ENCODE results near the gene SIN3B. TPM values are rescaled to one million over a fixed set of nuclear protein-coding genes. Genes with fewer than 3 reads are reported as not detected.

The SIN3B gene
- total and polyA plus RNA-seq, 9 of the 15 experiments (the other 6 are each of a cell fraction or from before 2014, with no cell fraction given) = 0.51 to 34.2 (median 14.3) TPM

GRCh38 chr19:16829010-16829821 is at the start of gene SIN3B (continued):
- TF ChIP-seq TBL1XR1 (IDR thresholded peaks at IDR 0.05; ENCODE audit: low read length in 2 of 2) (0 out of 4 replicates have a peak, but pooled peaks of 1 of the 2 experiments have one; percentile 18), ZSCAN32 (CRISPR knock-in tag; IDR thresholded peaks at IDR 0.05) (no peak), E2F5 (CRISPR knock-in tag; IDR thresholded peaks at IDR 0.05) (no peak), CCAR2 (IDR thresholded peaks at IDR 0.05; ENCODE audit: low read depth, low read length) (no peak), RBBP5 (IDR thresholded peaks at IDR 0.05; ENCODE audit: borderline replicate concordance, insufficient read depth, low read length, poor library complexity, severe bottlenecking) (peak; percentile 56), MCM3 (IDR thresholded peaks at IDR 0.05) (no peak), NFATC3 (IDR thresholded peaks at IDR 0.05) (0 out of 2 replicates have a peak, but pooled peaks have one; percentile 32), MAFG (tag; conservative IDR thresholded peaks at IDR 0.05) (no peak), ARNT (IDR thresholded peaks at IDR 0.05) (0 out of 4 replicates have a peak, but pooled peaks of 1 of the 2 experiments have one; percentile 26), RBM25 (IDR thresholded peaks at IDR 0.05; ENCODE audit: low read depth, low read length, severe bottlenecking) (no peak), REST (IDR thresholded peaks at IDR 0.05; ENCODE audit: borderline replicate concordance) (no peak), REST (CRISPR knock-in tag; IDR thresholded peaks at IDR 0.05; ENCODE audit: low read depth) (no peak), MED1 (CRISPR knock-in tag; IDR thresholded peaks at IDR 0.05; ENCODE audit: borderline replicate concordance) (no peak), EGR1 (conservative IDR thresholded peaks at IDR 0.05) (peak; percentile 98), ZNF224 (CRISPR knock-in tag; IDR thresholded peaks at IDR 0.05) (no peak), ZNF384 (IDR thresholded peaks at IDR 0.05; ENCODE audit: low read depth, low read length) (peak; percentile 85), HMGXB4 (CRISPR knock-in tag; IDR thresholded peaks at IDR 0.05) (no peak), PHF20 (IDR thresholded peaks at IDR 0.05; ENCODE audit: partially characterized antibody) (no peak)
